ENCODE results near the gene HAUS2. TPM values are rescaled to one million over a fixed set of nuclear protein-coding genes. Genes with fewer than 3 reads are reported as not detected.

The HAUS2 gene
- total RNA-seq (10 to 100 TPM; 16.0 to 21.9 TPM), polyA plus RNA-seq (10 to 100 TPM in 1 of 2 donors, 1 to 10 TPM in 1; 7.3 to 14.7 TPM)
- long read RNA-seq, donor 1, partial matches to known transcripts = 0 of 11 reads
- long read RNA-seq, donor 1, other reads (novel, unspliced or antisense) = 2 of 11 reads
- long read RNA-seq, donor 2, partial matches to known transcripts = 0 of 9 reads
- long read RNA-seq, donor 2, other reads (novel, unspliced or antisense) = 4 of 9 reads

DNA sequence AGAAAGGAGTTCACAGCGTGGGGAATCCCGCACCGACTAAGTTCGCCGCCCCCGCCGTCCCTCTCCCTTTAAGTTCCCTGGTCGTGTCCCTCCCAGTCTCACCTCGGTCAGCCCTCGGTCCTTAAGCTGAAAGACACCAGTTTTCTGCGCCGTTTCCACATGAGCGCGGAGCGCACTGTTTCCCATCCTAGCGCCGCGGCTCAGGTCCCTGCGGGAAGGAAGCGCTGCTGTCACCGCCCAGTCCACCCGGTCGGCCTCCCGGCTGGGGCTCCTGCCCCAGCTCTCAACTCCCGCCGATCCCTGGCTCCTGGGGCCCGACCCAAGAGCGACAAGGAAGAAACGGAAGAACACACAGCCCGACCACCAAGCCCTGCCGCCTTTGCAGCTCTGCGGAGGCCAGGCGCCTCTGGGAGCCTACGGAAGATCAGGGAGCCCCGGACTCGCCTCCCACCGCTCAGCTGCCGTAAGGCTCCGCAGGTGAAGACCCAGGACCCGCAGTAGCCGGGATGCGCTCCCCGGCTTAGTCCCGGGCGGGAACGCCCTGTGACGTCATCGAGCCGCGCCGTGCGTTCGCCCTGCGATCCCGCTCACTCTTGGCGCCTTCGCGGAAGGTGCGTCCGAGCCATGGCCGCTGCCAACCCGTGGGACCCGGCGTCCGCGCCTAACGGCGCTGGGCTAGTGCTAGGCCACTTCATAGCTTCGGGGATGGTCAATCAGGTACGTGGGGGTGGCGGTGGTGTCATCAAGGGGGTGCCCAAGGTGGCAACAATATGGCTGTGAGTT is at the start of gene HAUS2, which contains the start of gene LRRC57:
Gene HAUS2 (plus strand): TSS at position 590 of the 783 bp plus-strand sequence. CDS start 35 bp downstream, at position 625.
Gene LRRC57 (minus strand): TSS at position 545 of the 783 bp plus-strand sequence. CDS start 359 bp downstream, at position 186.
- intact Hi-C loops (cut with DNase I) = loop anchor here (5.0 to 10.0 kb wide), 2 partner anchors 96 to 104 kb away; no protein-coding TSS in a partner anchor
- ATAC-seq (ENCODE audit: low FRiP score) = peak; percentile 96
- Histone ChIP-seq H3K27me3 (ENCODE audit: control insufficient read depth in 1 of 2, insufficient read depth in 2 of 2, low read length in 1 of 2) (no peaks in the 10 kb centered on the region), H3K27ac (ENCODE audit: low read depth in 1 of 2, low read length in 2 of 2) (peak within 1 kb of the TSS; percentile 3 to 82), H3K36me3 (ENCODE audit: control insufficient read depth in 1 of 2, insufficient read depth in 2 of 2, low read length in 1 of 2) (no peaks in the 10 kb centered on the region), H3K4me3 (ENCODE audit: low read length in 2 of 2) (peak within 1 kb of the TSS; percentile 79 to 82), H3K4me1 (ENCODE audit: control insufficient read depth in 1 of 2, insufficient read depth in 2 of 2, low read length in 2 of 2) (no peaks in the 10 kb centered on the region), H3K9me3 (ENCODE audit: control insufficient read depth, low read length) (no peaks in the 10 kb centered on the region)
- WGBS, 2 donors = 0 to 1% methylated on average over 69 to 71 of the region's 71 CpGs
- DNase-seq = peak; percentile 93 to 97

DNA sequence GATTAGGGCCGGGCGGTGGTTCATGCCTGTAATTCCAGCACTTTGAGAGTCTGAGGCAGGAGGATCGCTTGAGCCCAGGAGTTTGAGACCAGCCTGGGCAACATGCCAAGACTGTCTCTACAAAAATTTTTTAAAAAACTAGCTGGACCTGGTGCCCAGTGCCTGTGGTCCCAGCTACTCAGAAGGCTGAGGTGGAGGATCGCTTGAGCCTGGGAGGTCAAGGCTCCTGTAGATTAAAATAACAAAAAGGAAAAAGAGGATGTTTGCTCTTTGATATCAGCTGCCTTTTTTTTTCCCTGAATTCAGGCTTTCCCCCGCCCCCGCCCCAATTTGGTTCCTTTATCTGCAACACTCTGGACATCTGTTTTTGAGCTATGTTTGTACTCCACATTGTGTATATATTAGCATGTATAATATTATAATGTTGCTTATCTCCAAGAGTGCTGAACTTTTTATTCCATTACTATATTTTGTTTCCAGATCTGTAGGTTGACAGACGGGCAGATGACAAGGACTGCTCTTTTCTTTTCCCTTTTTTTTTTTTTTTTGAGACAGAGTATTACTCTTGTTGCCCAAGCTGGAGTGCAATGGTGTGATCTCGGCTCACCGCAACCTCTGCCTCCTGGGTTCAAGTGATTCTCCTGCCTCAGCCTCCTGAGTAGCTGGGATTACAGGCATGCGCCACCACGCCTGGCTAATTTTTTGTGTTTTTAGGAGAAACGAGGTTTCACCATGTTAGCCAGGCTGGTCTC is 48.6 kb upstream of the HAUS2 start:
- DNase-seq = no peak
- WGBS, 2 donors = 66 to 71% methylated on average over 12 of the region's 12 CpGs
- Histone ChIP-seq H3K4me3 (ENCODE audit: low read length in 2 of 2) (no peak overlapping the region), H3K36me3 (ENCODE audit: control insufficient read depth in 1 of 2, insufficient read depth in 2 of 2, low read length in 1 of 2) (no peaks in the 10 kb centered on the region), H3K9me3 (ENCODE audit: control insufficient read depth, low read length) (no peaks in the 10 kb centered on the region), H3K27ac (ENCODE audit: low read depth in 1 of 2, low read length in 2 of 2) (peak overlapping the region; percentile 28 to 35), H3K4me1 (ENCODE audit: control insufficient read depth in 1 of 2, insufficient read depth in 2 of 2, low read length in 2 of 2) (peaks cover 0 to 10% of the 10 kb centered on the region in 2 donors), H3K27me3 (ENCODE audit: control insufficient read depth in 1 of 2, insufficient read depth in 2 of 2, low read length in 1 of 2) (no peaks in the 10 kb centered on the region)
- intact Hi-C loops (cut with DNase I) = no loop called here
- no peak for ATAC-seq (ENCODE audit: low FRiP score)

DNA sequence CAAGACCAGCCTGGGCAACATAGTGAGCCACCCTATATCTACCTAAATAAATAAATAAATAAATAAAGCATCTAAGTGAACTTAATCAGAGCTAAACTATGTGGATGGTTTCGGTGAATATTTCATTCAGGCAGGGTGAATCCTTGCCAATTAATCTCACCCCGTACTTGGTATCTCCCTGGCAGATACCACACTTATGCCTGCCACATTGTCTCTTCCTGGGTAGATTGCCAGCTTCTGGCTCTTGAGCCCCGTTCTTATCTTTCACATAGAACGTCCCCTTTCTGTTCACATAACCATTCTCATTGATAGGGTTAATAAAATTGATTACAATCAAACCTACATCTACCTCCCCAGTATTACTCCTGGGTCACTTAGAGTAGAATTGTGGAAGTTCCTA is 46.2 kb upstream of the HAUS2 start:
- 43 to 54% methylated on average over 4 of the region's 4 CpGs for WGBS, 2 donors
- peaks cover 0 to 9% of the 10 kb centered on the region in 2 donors for H3K4me1 ChIP-seq (ENCODE audit: control insufficient read depth in 1 of 2, insufficient read depth in 2 of 2, low read length in 2 of 2)
- H3K9me3 ChIP-seq (ENCODE audit: control insufficient read depth, low read length) = no peaks in the 10 kb centered on the region
- no peak overlapping the region for H3K27ac ChIP-seq (ENCODE audit: low read depth in 1 of 2, low read length in 2 of 2)
- no peaks in the 10 kb centered on the region for H3K27me3 ChIP-seq (ENCODE audit: control insufficient read depth in 1 of 2, insufficient read depth in 2 of 2, low read length in 1 of 2)
- intact Hi-C loops (cut with DNase I) = no loop called here
- H3K36me3 ChIP-seq (ENCODE audit: control insufficient read depth in 1 of 2, insufficient read depth in 2 of 2, low read length in 1 of 2) = no peaks in the 10 kb centered on the region
- DNase-seq (no peak), ATAC-seq (ENCODE audit: low FRiP score) (no peak)
- H3K4me3 ChIP-seq (ENCODE audit: low read length in 2 of 2) = no peak overlapping the region

DNA sequence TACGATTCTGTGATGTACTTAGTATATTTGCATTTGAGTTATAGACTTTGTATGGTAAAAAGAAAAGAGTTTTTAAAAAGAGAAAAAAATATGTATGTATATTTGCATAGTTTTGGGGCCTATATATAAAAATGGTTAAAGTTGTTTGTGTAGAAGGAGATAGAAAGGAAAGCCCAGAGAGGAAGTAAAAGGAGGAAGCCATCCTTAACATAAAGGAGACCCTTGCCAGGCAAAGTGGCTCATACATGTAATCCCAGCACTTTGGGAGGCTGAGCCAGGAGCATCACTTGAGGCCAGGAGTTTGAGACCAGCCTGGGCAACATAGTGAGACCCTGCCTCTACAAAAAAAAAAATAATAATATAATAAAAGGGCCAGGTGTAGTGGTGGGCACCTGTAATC is 44.8 kb upstream of the HAUS2 start:
- no peaks in the 10 kb centered on the region for H3K27me3 ChIP-seq (ENCODE audit: control insufficient read depth in 1 of 2, insufficient read depth in 2 of 2, low read length in 1 of 2)
- H3K4me3 ChIP-seq (ENCODE audit: low read length in 2 of 2) = no peak overlapping the region
- peaks cover 0 to 5% of the 10 kb centered on the region in 2 donors for H3K4me1 ChIP-seq (ENCODE audit: control insufficient read depth in 1 of 2, insufficient read depth in 2 of 2, low read length in 2 of 2)
- DNase-seq (no peak), ATAC-seq (ENCODE audit: low FRiP score) (no peak)
- no peaks in the 10 kb centered on the region for H3K9me3 ChIP-seq (ENCODE audit: control insufficient read depth, low read length)
- intact Hi-C loops (cut with DNase I) = no loop called here
- H3K27ac ChIP-seq (ENCODE audit: low read depth in 1 of 2, low read length in 2 of 2) = no peak overlapping the region
- WGBS, 2 donors = 71 to 87% methylated on average over 1 of the region's 1 CpG
- no peaks in the 10 kb centered on the region for H3K36me3 ChIP-seq (ENCODE audit: control insufficient read depth in 1 of 2, insufficient read depth in 2 of 2, low read length in 1 of 2)

DNA sequence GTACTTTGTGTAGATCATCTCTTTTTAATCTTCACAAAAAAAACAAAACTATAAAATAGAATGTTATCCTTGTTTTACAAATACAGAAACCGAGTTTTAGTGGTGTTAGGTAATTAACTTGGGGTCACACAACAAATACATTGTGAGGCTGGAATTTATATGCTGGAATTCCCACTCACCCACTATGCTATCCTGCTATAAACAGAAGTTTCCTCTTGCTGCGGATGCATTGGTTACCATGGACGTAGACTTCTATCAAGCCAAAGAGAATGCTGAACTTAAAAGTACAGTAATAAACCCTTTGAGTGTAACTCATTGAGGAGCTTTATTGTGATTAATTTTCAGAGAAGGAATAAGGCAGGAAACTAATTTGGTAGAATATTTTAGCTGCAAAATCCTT is 44.0 kb upstream of the HAUS2 start:
- intact Hi-C loops (cut with DNase I) = no loop called here
- Histone ChIP-seq H3K27me3 (ENCODE audit: control insufficient read depth in 1 of 2, insufficient read depth in 2 of 2, low read length in 1 of 2) (no peaks in the 10 kb centered on the region), H3K9me3 (ENCODE audit: control insufficient read depth, low read length) (no peaks in the 10 kb centered on the region), H3K4me3 (ENCODE audit: low read length in 2 of 2) (no peak overlapping the region), H3K36me3 (ENCODE audit: control insufficient read depth in 1 of 2, insufficient read depth in 2 of 2, low read length in 1 of 2) (no peaks in the 10 kb centered on the region), H3K4me1 (ENCODE audit: control insufficient read depth in 1 of 2, insufficient read depth in 2 of 2, low read length in 2 of 2) (peaks cover 0 to 5% of the 10 kb centered on the region in 2 donors), H3K27ac (ENCODE audit: low read depth in 1 of 2, low read length in 2 of 2) (no peak overlapping the region)
- WGBS, 2 donors = 20 to 35% methylated on average over 3 of the region's 3 CpGs
- ATAC-seq (ENCODE audit: low FRiP score) = no peak
- DNase-seq = no peak

DNA sequence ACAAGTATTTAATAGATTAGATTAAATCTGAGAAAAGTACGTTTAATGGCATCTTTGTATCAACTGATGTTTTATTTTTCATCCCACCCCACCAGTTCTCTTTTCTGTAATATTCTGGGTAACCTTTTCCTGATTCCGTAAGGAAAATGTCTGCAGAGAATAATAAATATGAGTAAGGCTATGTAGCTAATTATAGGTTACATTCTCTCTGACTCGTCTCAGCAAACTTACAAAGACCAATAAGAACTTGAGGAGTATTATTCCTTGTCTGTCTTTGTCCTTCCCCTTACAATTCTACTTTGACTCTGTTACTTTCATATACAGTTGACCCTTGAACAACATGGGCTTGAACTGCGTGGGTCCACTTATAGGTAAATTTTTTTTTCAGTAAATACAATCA is 41.1 kb upstream of the HAUS2 start:
- H3K27ac ChIP-seq (ENCODE audit: low read depth in 1 of 2, low read length in 2 of 2) = no peak overlapping the region

DNA sequence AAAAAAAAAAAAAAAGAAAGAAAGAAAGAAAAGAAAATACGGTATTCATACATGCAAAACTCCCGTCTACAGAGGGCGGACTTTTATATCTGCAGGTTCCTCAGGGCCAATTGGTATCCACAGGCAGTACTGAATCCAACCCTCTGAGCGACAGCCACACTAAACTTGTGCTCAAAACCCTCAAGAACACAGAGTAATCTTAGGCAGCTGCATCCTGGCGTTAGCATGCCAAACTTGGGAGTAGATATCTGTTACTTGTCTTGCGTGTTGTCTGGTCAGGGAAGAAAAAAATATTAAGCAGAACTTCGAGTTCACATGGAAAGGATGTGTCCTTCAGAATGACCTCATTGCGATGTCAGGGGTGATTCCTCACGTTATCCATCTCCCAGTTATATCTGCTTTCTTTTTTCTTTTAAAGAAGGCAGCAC is 40.4 kb upstream of the HAUS2 start:
- no peaks in the 10 kb centered on the region for H3K27me3 ChIP-seq (ENCODE audit: control insufficient read depth in 1 of 2, insufficient read depth in 2 of 2, low read length in 1 of 2)
- H3K36me3 ChIP-seq (ENCODE audit: control insufficient read depth in 1 of 2, insufficient read depth in 2 of 2, low read length in 1 of 2) = no peaks in the 10 kb centered on the region
- no peak overlapping the region for H3K27ac ChIP-seq (ENCODE audit: low read depth in 1 of 2, low read length in 2 of 2)
- intact Hi-C loops (cut with DNase I) = no loop called here
- 56 to 58% methylated on average over 9 of the region's 9 CpGs for WGBS, 2 donors
- no peak overlapping the region for H3K4me3 ChIP-seq (ENCODE audit: low read length in 2 of 2)
- DNase-seq (no peak), ATAC-seq (ENCODE audit: low FRiP score) (no peak)
- no peaks in the 10 kb centered on the region for H3K4me1 ChIP-seq (ENCODE audit: control insufficient read depth in 1 of 2, insufficient read depth in 2 of 2, low read length in 2 of 2)
- no peaks in the 10 kb centered on the region for H3K9me3 ChIP-seq (ENCODE audit: control insufficient read depth, low read length)

More for the DNA sequence above, 41.1 kb upstream of the HAUS2 start:
- DNase-seq (no peak), ATAC-seq (ENCODE audit: low FRiP score) (no peak)
- Histone ChIP-seq H3K4me3 (ENCODE audit: low read length in 2 of 2) (no peak overlapping the region), H3K36me3 (ENCODE audit: control insufficient read depth in 1 of 2, insufficient read depth in 2 of 2, low read length in 1 of 2) (no peaks in the 10 kb centered on the region), H3K27me3 (ENCODE audit: control insufficient read depth in 1 of 2, insufficient read depth in 2 of 2, low read length in 1 of 2) (no peaks in the 10 kb centered on the region), H3K9me3 (ENCODE audit: control insufficient read depth, low read length) (no peaks in the 10 kb centered on the region), H3K4me1 (ENCODE audit: control insufficient read depth in 1 of 2, insufficient read depth in 2 of 2, low read length in 2 of 2) (no peaks in the 10 kb centered on the region)
- 33 to 34% methylated on average over 4 of the region's 4 CpGs for WGBS, 2 donors
- intact Hi-C loops (cut with DNase I) = no loop called here

DNA sequence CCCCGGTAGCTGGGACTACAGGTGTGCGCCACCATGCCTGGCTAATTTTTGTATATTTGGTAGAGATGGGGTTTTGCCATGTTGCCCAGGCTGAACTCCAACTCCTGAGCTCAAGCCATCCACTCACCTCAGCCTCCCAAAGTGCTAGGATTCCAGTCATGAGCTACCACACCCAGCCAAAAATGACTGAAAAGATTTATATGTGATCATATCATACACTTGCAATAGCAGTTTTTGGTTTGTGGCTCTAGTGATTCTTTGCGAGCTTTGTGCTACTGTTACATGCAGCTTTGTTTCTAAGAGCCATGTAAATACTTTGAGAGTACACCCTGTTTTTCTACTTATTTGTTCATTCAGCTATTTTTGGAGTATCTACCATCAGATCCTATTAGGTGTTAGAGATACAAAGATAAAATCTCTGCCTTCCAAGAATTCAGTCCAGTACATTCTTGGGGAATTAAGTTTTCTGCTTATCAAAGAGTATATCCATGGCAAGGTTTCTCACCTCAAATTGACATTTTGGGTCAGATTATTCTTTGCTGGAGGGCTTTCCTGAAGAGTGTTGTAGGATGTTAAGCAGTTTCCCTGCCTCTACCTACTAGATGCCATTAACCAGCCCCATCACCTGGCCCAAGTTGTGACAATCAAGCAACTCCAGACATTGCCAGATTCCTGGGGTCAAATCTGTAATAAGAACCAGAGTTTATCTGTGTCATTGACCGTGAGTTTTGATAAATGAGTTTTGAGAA is 38.2 kb upstream of the HAUS2 start:
- H3K4me1 ChIP-seq (ENCODE audit: control insufficient read depth in 1 of 2, insufficient read depth in 2 of 2, low read length in 2 of 2) = no peaks in the 10 kb centered on the region
- H3K9me3 ChIP-seq (ENCODE audit: control insufficient read depth, low read length) = no peaks in the 10 kb centered on the region
- H3K27ac ChIP-seq (ENCODE audit: low read depth in 1 of 2, low read length in 2 of 2) = peak overlapping the region; percentile 28 to 49
- 65 to 66% methylated on average over 4 of the region's 4 CpGs for WGBS, 2 donors
- ATAC-seq (ENCODE audit: low FRiP score) (no peak), DNase-seq (no peak)
- no peak overlapping the region for H3K4me3 ChIP-seq (ENCODE audit: low read length in 2 of 2)
- intact Hi-C loops (cut with DNase I) = no loop called here
- peaks cover 0 to 2% of the 10 kb centered on the region in 2 donors for H3K36me3 ChIP-seq (ENCODE audit: control insufficient read depth in 1 of 2, insufficient read depth in 2 of 2, low read length in 1 of 2)
- no peaks in the 10 kb centered on the region for H3K27me3 ChIP-seq (ENCODE audit: control insufficient read depth in 1 of 2, insufficient read depth in 2 of 2, low read length in 1 of 2)
